ENCODE measurements around the gene ABHD17A. TPM values are rescaled to one million over a fixed set of nuclear protein-coding genes. Genes with fewer than 3 reads are reported as not detected.

The ABHD17A gene
- total RNA-seq, 1 experiment from 2014 or later: 47.7 TPM

DNA sequence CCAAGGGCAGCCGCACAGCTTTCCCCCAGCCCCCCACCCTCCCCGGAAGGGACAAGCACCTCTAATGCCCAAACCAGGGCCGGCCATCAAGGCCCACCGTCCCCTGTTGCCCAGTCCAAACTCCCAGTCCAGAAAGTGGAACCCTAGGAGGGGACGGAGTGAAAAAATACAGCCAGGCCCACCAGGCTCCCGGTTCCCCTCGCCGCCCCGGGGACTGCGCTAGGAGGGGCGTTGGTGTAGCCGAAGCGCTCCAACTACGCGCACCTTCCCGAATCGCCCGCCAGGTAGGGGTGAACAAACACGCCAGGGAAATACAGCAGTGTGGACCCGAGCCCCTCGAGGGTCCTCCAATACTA is 23.2 kb downstream of the ABHD17A start:
- ChIA-PET POLR2A (no interaction called here), CTCF (no interaction called here)
- Histone ChIP-seq H3K27me3 (replicated peaks; ENCODE audit: control insufficient read depth, insufficient read depth, low read length) (no peaks in the 10 kb centered on the region), H3K9me3 (no peaks in the 10 kb centered on the region), H3K4me3 (ENCODE audit: low read depth, low read length) (peak overlapping the region; percentile 89), H3K36me3 (ENCODE audit: control insufficient read depth, insufficient read depth, low read length) (no peaks in the 10 kb centered on the region), H3K4me1 (peaks cover 45% of the 10 kb centered on the region)
- peak overlapping the region; percentile 35 for H3K27ac Mint-ChIP-seq (ENCODE audit: unreplicated experiment)
- intact Hi-C loops (cut with micrococcal nuclease; ENCODE audit: unreplicated experiment): no loop called here
- H3K4me3 Mint-ChIP-seq (ENCODE audit: unreplicated experiment): peak overlapping the region; percentile 73
- no peaks in the 10 kb centered on the region for H3K27me3 Mint-ChIP-seq (ENCODE audit: insufficient read depth, unreplicated experiment)
- peaks cover 5% of the 10 kb centered on the region for H3K4me1 Mint-ChIP-seq (ENCODE audit: low read depth, unreplicated experiment)
- peaks cover 14% of the 10 kb centered on the region for H3K36me3 Mint-ChIP-seq (ENCODE audit: insufficient read depth, unreplicated experiment)
- no peak for TF ChIP-seq CTCF (IDR thresholded peaks at IDR 0.05; ENCODE audit: insufficient read depth in 1 of 2, low read depth in 1 of 2, low read length in 1 of 2, severe bottlenecking in 1 of 2, unreplicated experiment in 1 of 2)
- H3K9me3 Mint-ChIP-seq (ENCODE audit: unreplicated experiment): no peaks in the 10 kb centered on the region
- DNase-seq: no peak
- no TSS peak for BruUV-seq (replicated peaks)

DNA sequence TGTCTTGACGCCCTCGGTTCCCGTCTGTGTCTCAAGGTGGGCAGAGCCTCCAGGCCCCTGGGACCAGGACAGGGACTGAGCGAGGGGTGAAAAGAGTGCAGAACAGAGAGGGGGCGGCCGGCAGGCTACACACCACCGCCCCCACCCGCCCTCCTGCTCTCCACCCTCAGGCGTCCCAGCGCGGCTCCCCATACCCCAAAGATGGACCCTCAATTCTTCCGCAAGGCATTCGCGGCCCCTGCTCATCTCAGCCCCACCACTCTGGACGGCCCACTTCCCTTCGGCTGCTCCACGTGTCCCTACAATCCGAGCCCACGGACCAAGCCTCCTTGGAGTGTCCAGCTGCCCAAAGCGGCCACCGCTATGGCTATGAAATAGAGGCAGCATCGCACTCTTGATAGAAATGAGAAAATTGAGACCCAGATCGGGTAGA is 23.7 kb downstream of the ABHD17A start:
- H3K36me3 ChIP-seq (ENCODE audit: control insufficient read depth, insufficient read depth, low read length): no peaks in the 10 kb centered on the region
- no peaks in the 10 kb centered on the region for H3K27me3 Mint-ChIP-seq (ENCODE audit: insufficient read depth, unreplicated experiment)
- no peaks in the 10 kb centered on the region for H3K27me3 ChIP-seq (replicated peaks; ENCODE audit: control insufficient read depth, insufficient read depth, low read length)
- peak overlapping the region; percentile 89 for H3K4me3 ChIP-seq (ENCODE audit: low read depth, low read length)
- H3K36me3 Mint-ChIP-seq (ENCODE audit: insufficient read depth, unreplicated experiment): peaks cover 14% of the 10 kb centered on the region
- ChIA-PET POLR2A (no interaction called here), CTCF (no interaction called here)
- DNase-seq: no peak
- no peaks in the 10 kb centered on the region for H3K9me3 ChIP-seq
- TF ChIP-seq CTCF (IDR thresholded peaks at IDR 0.05; ENCODE audit: insufficient read depth in 1 of 2, low read depth in 1 of 2, low read length in 1 of 2, severe bottlenecking in 1 of 2, unreplicated experiment in 1 of 2): no peak
- intact Hi-C loops (cut with micrococcal nuclease; ENCODE audit: unreplicated experiment): no loop called here
- peak overlapping the region; percentile 73 for H3K4me3 Mint-ChIP-seq (ENCODE audit: unreplicated experiment)
- H3K9me3 Mint-ChIP-seq (ENCODE audit: unreplicated experiment): no peaks in the 10 kb centered on the region
- peaks cover 5% of the 10 kb centered on the region for H3K4me1 Mint-ChIP-seq (ENCODE audit: low read depth, unreplicated experiment)
- H3K27ac Mint-ChIP-seq (ENCODE audit: unreplicated experiment): peak overlapping the region; percentile 35
- BruUV-seq (replicated peaks): no TSS peak
- H3K4me1 ChIP-seq: peaks cover 45% of the 10 kb centered on the region

DNA sequence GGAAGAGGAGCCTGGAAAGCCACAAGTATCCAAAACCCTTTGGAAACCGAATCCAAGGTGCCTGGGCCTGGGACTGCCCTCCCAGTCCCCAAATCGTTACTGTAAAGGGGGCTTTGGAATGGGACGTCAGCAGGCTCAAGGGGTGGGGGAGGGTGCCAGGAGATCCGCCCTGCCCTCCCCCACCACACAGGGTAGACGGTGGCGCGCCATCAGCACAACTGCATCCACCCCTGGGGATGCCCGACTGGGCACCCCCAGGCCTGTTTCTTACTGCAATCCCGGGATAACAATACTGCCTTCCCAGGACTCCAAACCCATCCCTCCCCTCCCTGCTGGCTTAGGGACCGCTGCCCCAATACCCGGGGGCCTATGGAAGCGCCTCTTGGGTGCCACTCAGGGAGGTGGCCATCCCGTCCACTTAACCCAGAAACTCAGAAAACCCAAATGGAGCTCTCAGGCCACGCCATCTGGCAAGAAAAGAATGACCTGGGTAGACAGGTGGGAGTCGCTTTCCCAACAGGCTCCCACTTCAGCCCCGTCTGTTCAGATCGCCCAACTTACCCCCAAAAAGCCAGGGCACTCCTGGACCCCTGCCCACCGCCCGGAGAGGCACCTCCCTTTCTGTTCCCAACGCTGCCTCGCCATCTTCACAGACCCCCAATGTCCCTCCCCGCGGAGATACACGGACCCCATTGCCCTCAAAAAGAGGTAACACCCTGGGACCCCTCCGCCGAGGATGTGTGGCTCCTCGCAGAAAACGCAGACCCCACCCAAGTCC is 24.3 kb downstream of the ABHD17A start:
- H3K4me1 ChIP-seq: peaks cover 45% of the 10 kb centered on the region
- BruUV-seq (replicated peaks): no TSS peak
- peaks cover 14% of the 10 kb centered on the region for H3K36me3 Mint-ChIP-seq (ENCODE audit: insufficient read depth, unreplicated experiment)
- peak overlapping the region; percentile 73 for H3K4me3 Mint-ChIP-seq (ENCODE audit: unreplicated experiment)
- DNase-seq: no peak
- no peaks in the 10 kb centered on the region for H3K27me3 ChIP-seq (replicated peaks; ENCODE audit: control insufficient read depth, insufficient read depth, low read length)
- intact Hi-C loops (cut with micrococcal nuclease; ENCODE audit: unreplicated experiment): no loop called here
- no peaks in the 10 kb centered on the region for H3K27me3 Mint-ChIP-seq (ENCODE audit: insufficient read depth, unreplicated experiment)
- H3K9me3 Mint-ChIP-seq (ENCODE audit: unreplicated experiment): no peaks in the 10 kb centered on the region
- TF ChIP-seq CTCF (IDR thresholded peaks at IDR 0.05; ENCODE audit: insufficient read depth in 1 of 2, low read depth in 1 of 2, low read length in 1 of 2, severe bottlenecking in 1 of 2, unreplicated experiment in 1 of 2): no peak
- peak overlapping the region; percentile 89 for H3K4me3 ChIP-seq (ENCODE audit: low read depth, low read length)
- peak overlapping the region; percentile 35 for H3K27ac Mint-ChIP-seq (ENCODE audit: unreplicated experiment)
- no peaks in the 10 kb centered on the region for H3K9me3 ChIP-seq
- CTCF ChIA-PET: no interaction called here
- POLR2A ChIA-PET: no interaction called here
- peaks cover 5% of the 10 kb centered on the region for H3K4me1 Mint-ChIP-seq (ENCODE audit: low read depth, unreplicated experiment)
- no peaks in the 10 kb centered on the region for H3K36me3 ChIP-seq (ENCODE audit: control insufficient read depth, insufficient read depth, low read length)

All from Caco-2 (cell line).